Measurements from ENCODE around the gene FOXC1.

The FOXC1 gene

DNA sequence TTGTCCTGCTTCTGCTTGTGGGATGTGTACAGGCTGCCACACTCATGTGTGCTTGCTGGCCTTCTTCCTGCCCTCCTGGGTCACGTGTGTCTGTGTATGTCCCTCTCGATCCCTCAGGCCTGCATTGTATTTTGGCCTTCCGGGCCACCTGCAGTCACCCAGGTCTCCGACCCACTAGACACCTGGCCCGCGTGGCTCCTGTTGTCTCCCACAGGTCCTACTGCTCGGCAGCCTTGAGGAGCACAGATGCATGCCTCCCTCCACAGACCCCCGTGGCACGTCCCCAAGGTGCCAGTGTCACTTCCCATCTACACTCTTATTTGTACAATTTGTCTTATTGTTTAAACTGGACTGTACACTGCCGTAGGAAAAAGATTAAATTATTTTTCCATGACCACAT is 43.1 kb downstream of the FOXC1 start:
- no peak overlapping the region for H3K27ac ChIP-seq (ENCODE audit: insufficient read depth in 1 of 2, low read depth in 1 of 2, low read length in 2 of 2, poor library complexity in 1 of 2, severe bottlenecking in 2 of 2)
- POLR2A ChIA-PET = no interaction called here
- no peaks in the 10 kb centered on the region for H3K27me3 ChIP-seq (replicated peaks in 2 of 5; ENCODE audit: control insufficient read depth in 4 of 5, insufficient read depth in 5 of 5, low read length in 4 of 5)
- no peak for DNase-seq
- CTCF ChIA-PET = interaction anchor here (0.9 kb wide), 1 partner anchor 9 kb away, joined by 3 read pairs; no protein-coding TSS in a partner anchor
- no peaks in the 10 kb centered on the region for H3K9me3 ChIP-seq (ENCODE audit: control extremely low read depth in 1 of 5, control insufficient read depth in 4 of 5, insufficient read depth in 2 of 5, low read depth in 1 of 5, low read length in 4 of 5)
- H3K4me3 ChIP-seq (ENCODE audit: control insufficient read depth in 1 of 7, extremely low read depth in 1 of 7, insufficient read depth in 4 of 7, low read depth in 2 of 7, low read length in 6 of 7) = no peak overlapping the region
- H3K36me3 ChIP-seq (ENCODE audit: control insufficient read depth in 4 of 4, insufficient read depth in 4 of 4, low read length in 3 of 4) = no peaks in the 10 kb centered on the region
- no peaks in the 10 kb centered on the region for H3K4me1 ChIP-seq (ENCODE audit: control extremely low read depth in 1 of 4, control insufficient read depth in 4 of 4, insufficient read depth in 4 of 4, low read length in 3 of 4)
- 100% methylated on average over 9 of the region's 10 CpGs for WGBS (ENCODE audit: insufficient coverage)

DNA sequence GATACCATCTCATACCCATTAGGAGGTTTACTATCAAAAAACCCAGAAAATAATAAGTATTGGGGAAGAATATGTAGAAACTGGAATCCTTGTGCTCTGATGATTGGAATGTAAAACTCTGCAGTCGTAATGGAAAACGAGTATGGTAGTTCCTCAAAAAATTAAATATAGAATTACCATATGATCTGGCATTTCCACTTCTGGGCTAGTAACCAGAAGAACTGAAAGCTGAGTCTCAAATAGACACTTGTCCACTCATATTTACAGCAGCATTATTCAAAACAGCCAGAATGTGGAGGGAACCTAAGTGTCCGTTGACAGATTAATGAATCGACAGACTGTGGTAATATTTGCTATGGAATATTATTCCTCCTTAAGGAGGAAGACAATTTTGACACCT is 44.3 kb downstream of the FOXC1 start:
- WGBS (ENCODE audit: insufficient coverage) = 100% methylated on average over 1 of the region's 4 CpGs

GRCh38 chr6:1657116-1657770 is 47.5 kb downstream of the FOXC1 start:
- 91% methylated on average over 9 of the region's 13 CpGs for WGBS (ENCODE audit: insufficient coverage)
- CTCF ChIA-PET = no interaction called here
- no peak for DNase-seq
- Histone ChIP-seq H3K36me3 (ENCODE audit: control insufficient read depth in 4 of 4, insufficient read depth in 4 of 4, low read length in 3 of 4) (peaks cover 0 to 4% (median 0%) of the 10 kb centered on the region in 4 experiments), H3K4me3 (ENCODE audit: control insufficient read depth in 1 of 7, extremely low read depth in 1 of 7, insufficient read depth in 4 of 7, low read depth in 2 of 7, low read length in 6 of 7) (no peak overlapping the region), H3K4me1 (ENCODE audit: control extremely low read depth in 1 of 4, control insufficient read depth in 4 of 4, insufficient read depth in 4 of 4, low read length in 3 of 4) (peaks cover 0 to 8% (median 4%) of the 10 kb centered on the region in 4 experiments), H3K9me3 (ENCODE audit: control extremely low read depth in 1 of 5, control insufficient read depth in 4 of 5, insufficient read depth in 2 of 5, low read depth in 1 of 5, low read length in 4 of 5) (peaks cover 0 to 8% (median 0%) of the 10 kb centered on the region in 5 experiments), H3K27ac (ENCODE audit: insufficient read depth in 1 of 2, low read depth in 1 of 2, low read length in 2 of 2, poor library complexity in 1 of 2, severe bottlenecking in 2 of 2) (no peak overlapping the region), H3K27me3 (replicated peaks in 2 of 5; ENCODE audit: control insufficient read depth in 4 of 5, insufficient read depth in 5 of 5, low read length in 4 of 5) (no peaks in the 10 kb centered on the region)
- POLR2A ChIA-PET = no interaction called here

More for the DNA sequence above, 44.3 kb downstream of the FOXC1 start:
- POLR2A ChIA-PET = no interaction called here
- H3K4me3 ChIP-seq (ENCODE audit: control insufficient read depth in 1 of 7, extremely low read depth in 1 of 7, insufficient read depth in 4 of 7, low read depth in 2 of 7, low read length in 6 of 7) = no peak overlapping the region
- no peak for DNase-seq
- CTCF ChIA-PET = no interaction called here
- no peaks in the 10 kb centered on the region for H3K36me3 ChIP-seq (ENCODE audit: control insufficient read depth in 4 of 4, insufficient read depth in 4 of 4, low read length in 3 of 4)
- no peak overlapping the region for H3K27ac ChIP-seq (ENCODE audit: insufficient read depth in 1 of 2, low read depth in 1 of 2, low read length in 2 of 2, poor library complexity in 1 of 2, severe bottlenecking in 2 of 2)
- H3K9me3 ChIP-seq (ENCODE audit: control extremely low read depth in 1 of 5, control insufficient read depth in 4 of 5, insufficient read depth in 2 of 5, low read depth in 1 of 5, low read length in 4 of 5) = no peaks in the 10 kb centered on the region
- no peaks in the 10 kb centered on the region for H3K4me1 ChIP-seq (ENCODE audit: control extremely low read depth in 1 of 4, control insufficient read depth in 4 of 4, insufficient read depth in 4 of 4, low read length in 3 of 4)
- H3K27me3 ChIP-seq (replicated peaks in 2 of 5; ENCODE audit: control insufficient read depth in 4 of 5, insufficient read depth in 5 of 5, low read length in 4 of 5) = no peaks in the 10 kb centered on the region

- Histone ChIP-seq H3K4me1 (ENCODE audit: control extremely low read depth in 1 of 4, control insufficient read depth in 4 of 4, insufficient read depth in 4 of 4, low read length in 3 of 4) (peaks cover 0 to 8% (median 4%) of the 10 kb centered on the region in 4 experiments), H3K9me3 (ENCODE audit: control extremely low read depth in 1 of 5, control insufficient read depth in 4 of 5, insufficient read depth in 2 of 5, low read depth in 1 of 5, low read length in 4 of 5) (peaks cover 0 to 8% (median 0%) of the 10 kb centered on the region in 5 experiments), H3K4me3 (ENCODE audit: control insufficient read depth in 1 of 7, extremely low read depth in 1 of 7, insufficient read depth in 4 of 7, low read depth in 2 of 7, low read length in 6 of 7) (no peak overlapping the region), H3K27me3 (replicated peaks in 2 of 5; ENCODE audit: control insufficient read depth in 4 of 5, insufficient read depth in 5 of 5, low read length in 4 of 5) (no peaks in the 10 kb centered on the region), H3K27ac (ENCODE audit: insufficient read depth in 1 of 2, low read depth in 1 of 2, low read length in 2 of 2, poor library complexity in 1 of 2, severe bottlenecking in 2 of 2) (no peak overlapping the region), H3K36me3 (ENCODE audit: control insufficient read depth in 4 of 4, insufficient read depth in 4 of 4, low read length in 3 of 4) (peaks cover 0 to 4% (median 0%) of the 10 kb centered on the region in 4 experiments)
- CTCF ChIA-PET = no interaction called here
- no peak for DNase-seq
- WGBS (ENCODE audit: insufficient coverage) = 95% methylated on average over 6 of the region's 7 CpGs
- POLR2A ChIA-PET = no interaction called here
These were observed 48.1 kb downstream of the FOXC1 start for GRCh38 chr6:1657771-1658165.

- ChIA-PET CTCF (no interaction called here), POLR2A (no interaction called here)
- H3K4me1 ChIP-seq (ENCODE audit: control extremely low read depth in 1 of 4, control insufficient read depth in 4 of 4, insufficient read depth in 4 of 4, low read length in 3 of 4) = peaks cover 0 to 8% (median 4%) of the 10 kb centered on the region in 4 experiments
- H3K27me3 ChIP-seq (replicated peaks in 2 of 5; ENCODE audit: control insufficient read depth in 4 of 5, insufficient read depth in 5 of 5, low read length in 4 of 5) = no peaks in the 10 kb centered on the region
- peaks cover 0 to 8% (median 0%) of the 10 kb centered on the region in 5 experiments for H3K9me3 ChIP-seq (ENCODE audit: control extremely low read depth in 1 of 5, control insufficient read depth in 4 of 5, insufficient read depth in 2 of 5, low read depth in 1 of 5, low read length in 4 of 5)
- 97% methylated on average over 13 of the region's 15 CpGs for WGBS (ENCODE audit: insufficient coverage)
- no peak overlapping the region for H3K27ac ChIP-seq (ENCODE audit: insufficient read depth in 1 of 2, low read depth in 1 of 2, low read length in 2 of 2, poor library complexity in 1 of 2, severe bottlenecking in 2 of 2)
- no peak for DNase-seq
- no peak overlapping the region for H3K4me3 ChIP-seq (ENCODE audit: control insufficient read depth in 1 of 7, extremely low read depth in 1 of 7, insufficient read depth in 4 of 7, low read depth in 2 of 7, low read length in 6 of 7)
- peaks cover 0 to 4% (median 0%) of the 10 kb centered on the region in 4 experiments for H3K36me3 ChIP-seq (ENCODE audit: control insufficient read depth in 4 of 4, insufficient read depth in 4 of 4, low read length in 3 of 4)
These were observed 48.7 kb downstream of the FOXC1 start for GRCh38 chr6:1658212-1659005.

GRCh38 chr6:1659816-1660215 is 50.1 kb downstream of the FOXC1 start:
- 0% methylated on average over 2 of the region's 7 CpGs for WGBS (ENCODE audit: insufficient coverage)
- H3K4me3 ChIP-seq (ENCODE audit: control insufficient read depth in 1 of 7, extremely low read depth in 1 of 7, insufficient read depth in 4 of 7, low read depth in 2 of 7, low read length in 6 of 7) = no peak overlapping the region
- ChIA-PET CTCF (interaction anchor here (0.9 kb wide), 1 partner anchor 136 kb away, joined by 3 read pairs; no protein-coding TSS in a partner anchor), POLR2A (no interaction called here)
- DNase-seq = peak; percentile 5 to 70 (median 58)
- H3K9me3 ChIP-seq (ENCODE audit: control extremely low read depth in 1 of 5, control insufficient read depth in 4 of 5, insufficient read depth in 2 of 5, low read depth in 1 of 5, low read length in 4 of 5) = peaks cover 0 to 8% (median 0%) of the 10 kb centered on the region in 5 experiments
- no peaks in the 10 kb centered on the region for H3K27me3 ChIP-seq (replicated peaks in 2 of 5; ENCODE audit: control insufficient read depth in 4 of 5, insufficient read depth in 5 of 5, low read length in 4 of 5)
- peaks cover 0 to 4% (median 0%) of the 10 kb centered on the region in 4 experiments for H3K36me3 ChIP-seq (ENCODE audit: control insufficient read depth in 4 of 4, insufficient read depth in 4 of 4, low read length in 3 of 4)
- H3K27ac ChIP-seq (ENCODE audit: insufficient read depth in 1 of 2, low read depth in 1 of 2, low read length in 2 of 2, poor library complexity in 1 of 2, severe bottlenecking in 2 of 2) = no peak overlapping the region
- peaks cover 0 to 8% (median 4%) of the 10 kb centered on the region in 4 experiments for H3K4me1 ChIP-seq (ENCODE audit: control extremely low read depth in 1 of 4, control insufficient read depth in 4 of 4, insufficient read depth in 4 of 4, low read length in 3 of 4)

DNA sequence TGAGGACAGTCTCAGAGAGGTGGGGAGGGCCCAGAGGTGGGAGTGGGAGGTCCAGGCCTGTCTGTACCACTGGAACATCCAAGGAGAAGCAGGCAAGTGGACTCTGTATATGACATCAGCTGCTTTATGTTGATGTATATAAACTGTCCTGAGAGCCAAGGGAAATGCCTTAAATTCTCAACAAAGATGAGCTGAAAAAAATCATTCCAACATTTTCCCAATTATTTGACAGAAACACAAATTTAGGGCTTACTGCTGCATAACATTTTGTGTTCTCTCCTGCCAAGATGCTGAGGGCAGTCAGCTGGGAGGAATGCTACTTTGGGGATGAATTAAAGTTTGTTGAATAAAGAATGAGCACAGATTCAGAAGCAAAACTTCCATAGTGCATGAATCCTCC is 52.8 kb downstream of the FOXC1 start:
- POLR2A ChIA-PET = no interaction called here
- Histone ChIP-seq H3K4me1 (ENCODE audit: control extremely low read depth in 1 of 4, control insufficient read depth in 4 of 4, insufficient read depth in 4 of 4, low read length in 3 of 4) (peaks cover 0 to 12% (median 4%) of the 10 kb centered on the region in 4 experiments), H3K9me3 (ENCODE audit: control extremely low read depth in 1 of 5, control insufficient read depth in 4 of 5, insufficient read depth in 2 of 5, low read depth in 1 of 5, low read length in 4 of 5) (peaks cover 0 to 8% (median 0%) of the 10 kb centered on the region in 5 experiments), H3K4me3 (ENCODE audit: control insufficient read depth in 1 of 7, extremely low read depth in 1 of 7, insufficient read depth in 4 of 7, low read depth in 2 of 7, low read length in 6 of 7) (no peak overlapping the region), H3K27ac (ENCODE audit: insufficient read depth in 1 of 2, low read depth in 1 of 2, low read length in 2 of 2, poor library complexity in 1 of 2, severe bottlenecking in 2 of 2) (no peak overlapping the region), H3K36me3 (ENCODE audit: control insufficient read depth in 4 of 4, insufficient read depth in 4 of 4, low read length in 3 of 4) (peaks cover 0 to 4% (median 0%) of the 10 kb centered on the region in 4 experiments), H3K27me3 (replicated peaks in 2 of 5; ENCODE audit: control insufficient read depth in 4 of 5, insufficient read depth in 5 of 5, low read length in 4 of 5) (no peaks in the 10 kb centered on the region)
- no peak for DNase-seq
- CTCF ChIA-PET = interaction anchor here (1.3 kb wide), 1 partner anchor 9 kb away, joined by 3 read pairs; no protein-coding TSS in a partner anchor

All from common myeloid progenitor, CD34-positive (primary cell).